K562 (cell line): ENCODE results near the gene MAST4.

ENCODE experiments used
- EP300 ChIP-seq: IDR thresholded peaks from 2 replicates; pipeline ENCODE4 v1.6.1; 2012; ENCODE audit warnings: low read length, improper control_type of control experiment
- JUND ChIP-seq, 2 experiments: IDR thresholded peaks; 2 replicates in 1 of 2; 3 replicates in 1 of 2; pipeline ENCODE4 v1.6.1; 2011; ENCODE audit warnings: borderline replicate concordance in 2 of 2, low read depth in 2 of 2, low read length in 2 of 2, improper control_type of control experiment in 1 of 2, missing biosample characterization in 1 of 2, missing genetic modification characterization in 1 of 2, missing genetic modification reagents in 1 of 2
- NBN ChIP-seq: fragments of 450-650 bp; IDR thresholded peaks from 2 replicates; pipeline ENCODE4 v1.6.1; 2016; ENCODE audit warnings: low read depth, mild to moderate bottlenecking
- RBM25 ChIP-seq: fragments of 200-400 bp; formaldehyde crosslinking; IDR thresholded peaks from 2 replicates; pipeline ENCODE4 v1.6.1; 2018; ENCODE audit warnings: low read length, low read depth, moderate library complexity; ENCODE audit not compliant: severe bottlenecking
- RBM39 ChIP-seq: fragments of 200-400 bp; formaldehyde crosslinking; optimal IDR thresholded peaks from 2 replicates; pipeline ENCODE3; 2018; ENCODE audit warnings: low read depth, low read length
- SP1 ChIP-seq: sonication (generic); formaldehyde crosslinking; IDR thresholded peaks from 2 replicates; pipeline ENCODE4 v1.8.1; 2022; ENCODE audit warnings: mild to moderate bottlenecking, missing genetic modification reagents
- ZNF239 ChIP-seq: fragments of 250-450 bp; sonication (Bioruptor Pico); IDR thresholded peaks from 2 replicates; pipeline ENCODE4 v1.4.0; 2020; ENCODE audit warnings: mild to moderate bottlenecking
- TF ChIP-seq, protein P1 (sequence below), 3 experiments: IDR thresholded peaks in 2 of 3; conservative IDR thresholded peaks in 1 of 3; 2 replicates each; pipeline ENCODE4 v1.5.1; 2011 to 2012; ENCODE audit warnings: low read length in 3 of 3, mild to moderate bottlenecking in 3 of 3, control low read depth in 2 of 3, improper control_type of control experiment in 1 of 3, inconsistent platforms in 1 of 3, low read depth in 1 of 3, mixed read lengths in 1 of 3, moderate library complexity in 1 of 3; ENCODE audit not compliant: insufficient read depth in 2 of 3
- TF ChIP-seq, protein P2 (sequence below): sonication (generic); formaldehyde crosslinking; IDR thresholded peaks from 2 replicates; pipeline ENCODE4 v1.8.0; 2022; ENCODE audit warnings: missing genetic modification reagents, mild to moderate bottlenecking, borderline replicate concordance
- TF ChIP-seq, protein P3 (sequence below): sonication (generic); formaldehyde crosslinking; IDR thresholded peaks from 2 replicates; pipeline ENCODE4 v1.8.0; 2022; ENCODE audit warnings: mild to moderate bottlenecking, missing genetic modification reagents

DNA sequence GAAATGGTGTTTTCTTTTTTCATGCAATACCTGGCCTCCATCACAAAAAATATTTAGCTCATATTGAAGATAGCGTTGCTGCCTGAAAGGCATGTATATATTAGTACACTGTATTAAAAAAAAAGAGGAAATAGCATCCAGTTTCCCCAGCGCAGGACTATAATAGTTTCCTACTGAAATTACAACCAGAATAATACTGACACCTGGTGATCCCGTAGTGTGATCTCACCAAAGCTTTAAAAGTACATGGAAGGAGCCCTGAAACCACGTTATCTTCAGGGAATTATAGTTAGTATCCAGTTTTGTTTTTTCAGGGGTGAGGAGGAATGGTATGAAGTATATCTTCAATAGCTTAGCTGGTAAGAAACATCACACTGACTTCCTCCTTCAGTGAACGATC, 335.5 kb downstream of the MAST4 start:
- TF ChIP-seq JUND (IDR thresholded peaks at IDR 0.05; ENCODE audit: borderline replicate concordance, low read depth, low read length): no peak
- no peak for TF ChIP-seq JUND (tag; IDR thresholded peaks at IDR 0.05; ENCODE audit: borderline replicate concordance, low read depth, low read length)
- TF ChIP-seq, protein P1, sequence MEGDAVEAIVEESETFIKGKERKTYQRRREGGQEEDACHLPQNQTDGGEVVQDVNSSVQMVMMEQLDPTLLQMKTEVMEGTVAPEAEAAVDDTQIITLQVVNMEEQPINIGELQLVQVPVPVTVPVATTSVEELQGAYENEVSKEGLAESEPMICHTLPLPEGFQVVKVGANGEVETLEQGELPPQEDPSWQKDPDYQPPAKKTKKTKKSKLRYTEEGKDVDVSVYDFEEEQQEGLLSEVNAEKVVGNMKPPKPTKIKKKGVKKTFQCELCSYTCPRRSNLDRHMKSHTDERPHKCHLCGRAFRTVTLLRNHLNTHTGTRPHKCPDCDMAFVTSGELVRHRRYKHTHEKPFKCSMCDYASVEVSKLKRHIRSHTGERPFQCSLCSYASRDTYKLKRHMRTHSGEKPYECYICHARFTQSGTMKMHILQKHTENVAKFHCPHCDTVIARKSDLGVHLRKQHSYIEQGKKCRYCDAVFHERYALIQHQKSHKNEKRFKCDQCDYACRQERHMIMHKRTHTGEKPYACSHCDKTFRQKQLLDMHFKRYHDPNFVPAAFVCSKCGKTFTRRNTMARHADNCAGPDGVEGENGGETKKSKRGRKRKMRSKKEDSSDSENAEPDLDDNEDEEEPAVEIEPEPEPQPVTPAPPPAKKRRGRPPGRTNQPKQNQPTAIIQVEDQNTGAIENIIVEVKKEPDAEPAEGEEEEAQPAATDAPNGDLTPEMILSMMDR (IDR thresholded peaks at IDR 0.05 in 2 of 3, conservative IDR thresholded peaks at IDR 0.05 in 1 of 3; ENCODE audit: insufficient read depth in 2 of 3, low read depth in 1 of 3, low read length in 3 of 3): no peak
- TF ChIP-seq SP1: no peak
- TF ChIP-seq, protein P2, sequence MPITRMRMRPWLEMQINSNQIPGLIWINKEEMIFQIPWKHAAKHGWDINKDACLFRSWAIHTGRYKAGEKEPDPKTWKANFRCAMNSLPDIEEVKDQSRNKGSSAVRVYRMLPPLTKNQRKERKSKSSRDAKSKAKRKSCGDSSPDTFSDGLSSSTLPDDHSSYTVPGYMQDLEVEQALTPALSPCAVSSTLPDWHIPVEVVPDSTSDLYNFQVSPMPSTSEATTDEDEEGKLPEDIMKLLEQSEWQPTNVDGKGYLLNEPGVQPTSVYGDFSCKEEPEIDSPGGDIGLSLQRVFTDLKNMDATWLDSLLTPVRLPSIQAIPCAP (CRISPR knock-in tag): no peak
- no peak for TF ChIP-seq RBM25
- no peak for TF ChIP-seq EP300
- TF ChIP-seq NBN: no peak
- TF ChIP-seq, protein P3, sequence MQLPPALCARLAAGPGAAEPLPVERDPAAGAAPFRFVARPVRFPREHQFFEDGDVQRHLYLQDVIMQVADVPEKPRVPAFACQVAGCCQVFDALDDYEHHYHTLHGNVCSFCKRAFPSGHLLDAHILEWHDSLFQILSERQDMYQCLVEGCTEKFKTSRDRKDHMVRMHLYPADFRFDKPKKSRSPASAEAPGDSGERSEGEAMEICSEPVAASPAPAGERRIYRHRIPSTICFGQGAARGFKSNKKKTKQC (CRISPR knock-in tag): no peak
- TF ChIP-seq ZNF239 (CRISPR knock-in tag): no peak
- TF ChIP-seq RBM39: no peak
